T follicular helper cell (primary cell): Measurements from ENCODE around the gene MXD4.
"Not testable (repeated sequence)": the region's sequence is repeated elsewhere in the genome, so short reads cannot be mapped to it uniquely, and the experiment has no call there.

ENCODE experiments used
- DNase-seq: peaks from one replicate; pipeline ENCODE4 v3.0.0-alpha.2; 2020; ENCODE audit warnings: low read depth

MXD4 gene

DNA sequence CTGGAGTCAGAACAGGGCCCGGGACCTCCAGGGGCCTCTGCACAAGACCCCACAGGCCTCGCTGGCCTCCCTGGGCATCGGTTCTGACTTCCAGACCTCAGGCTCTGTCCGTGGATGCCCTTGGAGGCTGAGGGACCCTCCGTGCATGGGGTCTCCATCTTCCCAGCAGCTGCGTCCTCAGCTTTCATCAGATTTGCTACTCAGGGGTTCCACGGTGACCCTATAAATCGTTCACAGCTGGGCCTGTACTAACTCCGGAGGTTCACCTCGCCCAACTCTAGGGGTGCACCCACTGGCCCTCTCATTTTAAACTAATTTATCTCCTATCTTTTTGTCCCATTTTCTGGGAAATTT, 13.1 kb upstream of the MXD4 start:
- DNase-seq: not testable (repeated sequence)

GRCh38 chr4:2274320-2275043, 12.6 kb upstream of the MXD4 start:
- DNase-seq: no peak

DNA sequence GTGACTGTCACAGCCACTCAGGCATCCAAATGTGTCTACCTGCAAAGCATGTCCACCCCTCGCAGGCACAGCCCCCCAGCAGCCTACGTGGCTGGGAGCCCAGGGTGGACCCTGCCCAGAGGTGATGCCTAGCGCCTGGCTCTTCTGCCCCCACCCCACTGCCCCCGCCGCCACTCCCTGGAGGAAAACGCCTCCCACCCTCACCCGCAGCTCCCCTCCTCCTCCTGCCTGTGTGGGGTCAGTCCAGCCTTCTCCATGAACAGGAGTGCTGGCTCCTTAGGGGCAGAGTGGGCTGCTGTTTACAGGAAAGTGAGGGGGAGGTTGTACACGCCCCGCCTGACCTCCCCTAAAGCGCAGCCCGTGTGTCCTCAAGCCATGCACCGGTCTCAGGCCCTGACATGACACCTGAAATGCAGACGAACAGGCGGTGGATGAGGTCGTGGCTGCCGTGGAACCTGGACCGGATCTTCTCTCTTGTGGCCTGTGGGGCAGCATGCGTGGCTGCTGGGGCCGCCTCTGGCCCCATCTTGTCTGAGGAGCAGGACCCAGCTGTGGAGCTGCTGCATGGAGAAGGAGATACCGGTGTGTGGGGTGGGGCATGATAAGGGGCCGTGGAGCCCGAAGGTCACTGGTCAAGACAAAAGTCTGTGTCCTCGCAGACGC, 11.9 kb upstream of the MXD4 start:
- DNase-seq: no peak

DNA sequence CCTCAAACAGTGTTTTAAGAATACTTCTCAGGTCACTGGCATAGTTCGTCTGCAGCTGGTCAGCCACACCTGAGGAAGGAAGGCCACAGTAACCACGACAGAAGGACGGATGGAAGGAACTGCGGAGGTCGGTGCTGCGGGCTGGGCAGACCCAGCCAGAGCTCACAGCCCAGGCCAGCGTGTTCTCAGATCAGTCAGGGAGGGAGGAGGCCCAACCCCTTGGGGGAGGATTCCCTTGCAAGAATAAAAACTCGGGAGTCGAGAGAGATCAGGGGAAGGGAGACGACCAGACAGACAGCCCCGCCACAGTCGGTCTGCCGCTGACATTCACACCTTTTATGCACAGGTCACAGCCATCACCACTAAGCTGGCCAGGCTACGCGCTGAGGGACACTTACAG, 11.3 kb upstream of the MXD4 start:
- no peak for DNase-seq

DNA sequence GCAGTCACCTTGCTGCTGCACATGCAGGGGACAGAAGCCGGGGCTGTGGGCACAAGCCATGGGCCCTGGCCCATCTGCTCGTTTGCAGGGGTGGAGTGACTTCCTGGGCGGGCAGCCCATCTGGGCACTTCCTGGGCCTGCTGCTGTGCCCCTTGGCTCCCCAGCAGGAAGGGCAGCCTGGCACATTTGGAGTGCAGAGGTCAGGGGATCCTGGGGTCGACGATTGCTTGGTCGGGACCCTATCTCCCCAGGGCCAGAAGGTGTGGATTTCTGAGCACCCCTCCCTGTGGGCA, 10.9 kb upstream of the MXD4 start:
- DNase-seq: no peak

- DNase-seq: no peak
These were observed 10.3 kb upstream of the MXD4 start for GRCh38 chr4:2272026-2272827.

DNA sequence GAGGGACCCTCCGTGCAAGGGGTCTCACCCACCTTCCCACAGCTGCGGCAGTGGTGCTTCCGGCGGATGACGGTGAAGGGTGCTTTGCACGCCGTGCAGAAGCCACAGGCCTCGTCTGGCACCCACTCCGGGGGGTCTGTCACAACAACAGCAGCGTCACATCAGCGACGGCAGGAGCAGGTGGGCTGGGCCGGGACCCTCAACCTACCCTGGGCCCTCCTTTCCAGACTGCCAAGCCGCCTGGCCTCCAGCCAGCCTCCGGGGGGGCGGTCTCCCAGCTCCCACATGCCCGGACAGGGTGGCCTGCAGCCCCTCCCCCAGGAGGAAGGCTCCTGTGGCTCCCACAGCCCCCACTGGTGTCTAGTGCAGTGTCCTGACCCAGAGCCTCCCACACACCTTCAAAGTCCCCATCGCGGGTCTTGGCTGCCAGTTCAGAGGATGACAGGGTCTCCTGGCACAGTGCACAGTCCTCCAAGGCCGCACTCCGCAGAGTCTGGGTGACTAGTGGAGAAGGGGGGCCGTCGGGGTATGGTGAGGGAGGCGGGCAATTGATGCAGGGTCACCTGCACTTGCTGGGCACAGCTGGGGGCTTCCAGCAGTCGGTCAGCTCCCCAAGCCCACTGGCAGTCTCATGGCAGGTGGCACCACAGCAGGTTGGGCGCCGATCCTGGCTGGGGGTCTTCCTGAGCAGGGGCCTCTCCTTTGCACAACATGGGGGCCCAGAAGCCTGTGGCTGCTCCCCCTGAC, 9.5 kb upstream of the MXD4 start:
- DNase-seq: no peak

DNA sequence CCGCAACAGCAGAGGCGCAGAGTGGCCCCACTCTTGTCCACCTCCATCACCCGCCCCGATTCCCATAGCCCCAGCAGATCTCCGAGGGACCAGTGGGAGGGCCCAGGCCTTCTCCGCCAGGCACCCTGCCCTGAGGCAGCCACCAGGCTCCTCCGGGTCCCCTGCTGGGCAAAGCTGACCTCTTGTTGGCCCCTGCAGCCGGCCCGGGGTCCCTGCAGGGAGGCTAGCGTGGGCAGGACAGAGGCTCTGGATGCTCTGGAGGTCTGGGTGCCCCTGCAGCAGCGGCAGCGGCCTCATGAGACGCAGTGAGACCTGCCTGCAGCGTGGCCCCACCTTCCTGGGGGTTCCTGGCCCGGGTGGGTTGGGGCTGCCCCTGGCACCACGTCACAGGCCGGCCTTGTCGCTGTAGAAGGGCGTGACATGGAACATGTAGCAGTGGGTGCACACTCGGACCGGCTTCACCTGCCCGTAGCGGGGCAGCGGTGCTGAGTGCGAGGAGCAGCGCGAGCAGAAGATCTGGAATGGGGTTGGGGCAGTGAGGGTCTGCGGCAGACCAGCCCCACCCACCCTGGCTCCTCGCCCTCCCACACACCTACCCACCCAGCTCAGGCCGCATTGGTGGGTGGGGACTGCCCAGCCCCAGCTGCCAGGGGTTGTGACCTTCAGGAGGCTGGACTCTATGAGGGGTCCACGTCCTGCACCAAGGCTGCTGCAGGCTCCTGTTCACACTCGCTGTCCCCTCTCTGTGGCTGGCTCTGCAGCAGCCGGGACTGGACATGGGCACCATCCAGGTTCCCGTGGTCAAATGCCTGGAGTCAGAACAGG, 8.6 kb upstream of the MXD4 start:
- no peak for DNase-seq

DNA sequence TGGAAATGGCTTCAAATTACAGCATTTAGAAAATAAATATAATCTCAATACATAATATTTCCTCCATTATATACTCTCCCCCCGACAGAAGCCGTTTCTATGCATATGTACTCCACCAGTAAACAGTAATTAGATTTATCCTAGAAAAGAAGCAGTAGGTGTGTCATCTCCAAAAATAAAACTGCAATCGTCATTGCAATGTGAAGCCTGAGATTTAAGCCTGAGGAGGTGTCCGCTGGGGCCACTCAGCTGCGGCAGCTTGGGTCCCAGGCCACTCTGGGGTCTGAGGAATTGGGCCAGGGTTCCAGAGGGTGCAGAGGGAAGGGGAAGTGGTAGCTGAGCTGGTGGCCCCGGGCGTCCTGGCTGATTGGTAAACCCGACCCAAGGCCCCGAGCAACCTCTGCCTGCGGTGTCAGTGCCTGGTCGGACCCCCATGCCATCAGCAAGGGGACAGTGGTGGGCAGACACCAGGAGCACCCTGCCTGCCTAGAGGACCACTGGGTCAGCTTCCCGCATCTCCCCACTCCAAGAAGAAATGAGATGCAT, 7.8 kb upstream of the MXD4 start:
- no peak for DNase-seq

- no peak for DNase-seq
These were observed 7.3 kb upstream of the MXD4 start for GRCh38 chr4:2269206-2269531.

- no peak for DNase-seq
These were observed 6.7 kb upstream of the MXD4 start for GRCh38 chr4:2268357-2269205.

- DNase-seq: no peak
These were observed 5.9 kb upstream of the MXD4 start for GRCh38 chr4:2267841-2268240.

- DNase-seq: no peak
These were observed 5.5 kb upstream of the MXD4 start for GRCh38 chr4:2267320-2267811.

- DNase-seq: no peak
These were observed 4.9 kb upstream of the MXD4 start for GRCh38 chr4:2266821-2267220.

DNA sequence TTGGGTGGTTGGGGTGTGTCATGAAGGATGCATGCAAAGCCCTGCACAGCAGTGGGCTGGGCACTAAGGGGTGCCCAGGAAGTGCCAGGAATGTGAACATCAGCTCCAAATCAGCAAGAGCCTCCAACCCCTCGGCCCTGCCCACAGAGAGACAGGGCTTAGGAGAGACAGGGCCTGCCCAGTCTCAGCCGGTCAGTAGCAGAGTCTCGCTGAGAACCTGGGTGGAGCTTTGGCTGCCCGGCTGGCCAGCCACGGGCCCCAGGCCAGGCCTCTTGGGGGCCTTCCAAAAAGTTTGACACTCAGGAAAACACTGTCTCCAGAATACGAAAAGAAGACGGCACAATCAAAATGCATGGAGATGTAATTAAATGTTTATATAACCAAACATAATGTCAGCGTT, 4.3 kb upstream of the MXD4 start:
- no peak for DNase-seq

DNA sequence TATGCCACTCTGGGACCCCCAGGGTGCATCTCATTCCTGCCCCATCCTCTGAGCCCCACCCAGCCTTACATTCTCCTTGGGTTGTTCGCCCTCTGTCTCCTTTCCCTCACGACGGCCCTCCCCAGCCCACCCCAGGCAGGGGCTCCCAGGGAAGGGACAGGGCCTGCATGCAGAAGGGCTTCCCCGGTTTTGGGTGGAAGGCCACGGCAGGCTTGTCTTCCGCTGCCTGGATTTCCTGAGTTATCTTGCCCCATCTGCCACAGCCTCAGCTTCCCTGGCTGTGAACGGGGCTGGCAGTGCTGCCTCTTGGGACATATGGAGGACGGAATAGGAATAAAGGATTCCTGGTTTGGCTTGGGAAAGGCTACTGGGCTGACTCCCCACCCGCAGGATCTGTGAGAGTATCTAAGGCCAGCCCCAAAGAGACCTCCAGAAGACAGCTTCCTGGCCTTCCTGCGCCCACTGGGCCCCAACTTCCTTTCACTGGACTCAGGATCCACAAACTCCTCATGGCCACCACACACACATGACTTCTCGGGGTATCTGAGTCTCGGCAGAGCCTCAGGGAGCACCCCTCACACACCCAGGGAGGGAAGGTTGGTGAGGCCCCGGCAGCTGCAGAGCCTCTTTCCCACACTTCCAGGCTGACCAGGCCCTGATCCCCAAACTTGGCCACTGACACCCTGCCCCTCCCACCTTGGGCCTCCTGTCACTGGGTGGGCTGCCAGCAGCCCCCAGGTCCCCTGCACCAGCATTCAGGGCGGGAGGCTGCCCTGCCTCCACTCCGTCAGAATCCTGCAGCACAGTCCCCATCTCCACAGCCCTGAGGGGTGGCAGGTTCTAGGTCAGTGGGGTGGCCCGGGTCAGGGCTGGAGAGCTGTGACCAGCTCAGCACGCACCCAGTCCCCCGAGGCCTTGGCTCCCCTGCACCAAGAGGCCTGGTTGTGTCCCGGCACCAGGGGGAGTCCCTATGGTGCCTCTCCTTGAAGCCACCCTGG, 3.5 kb upstream of the MXD4 start:
- DNase-seq: no peak

- DNase-seq: no peak
These were observed 2.7 kb upstream of the MXD4 start for GRCh38 chr4:2264481-2265041.

GRCh38 chr4:2263926-2264321, 2.0 kb upstream of the MXD4 start:
- DNase-seq: no peak

- no peak for DNase-seq
These were observed 988 bp upstream of the MXD4 start for GRCh38 chr4:2262944-2263250.
